GM18499 (cell line): ENCODE data around the gene ZBTB25.

Experiments
- ATAC-seq: cut with Tn5 transposase; IDR thresholded peaks from one replicate; pipeline ENCODE4 v1.9.1; 2021; ENCODE audit warnings: moderate number of reproducible peaks; ENCODE audit not compliant: insufficient read depth, unreplicated experiment

Gene ZBTB25

GRCh38 chr14:64407329-64407728 is 96.3 kb downstream of the ZBTB25 start:
- ATAC-seq: no peak

GRCh38 chr14:64405295-64405694 is 98.3 kb downstream of the ZBTB25 start:
- ATAC-seq: no peak

GRCh38 chr14:64401949-64402348 is 101.7 kb downstream of the ZBTB25 start:
- ATAC-seq: no peak

GRCh38 chr14:64400829-64401459 is 102.7 kb downstream of the ZBTB25 start:
- ATAC-seq: no peak
